GM12865 (cell line): ENCODE results near the gene MDM4.
A peak's percentile ranks its signal among the peaks of the same experiment; 100 is the strongest.

Experiments
- DNase-seq: peaks from one replicate; pipeline ENCODE4 v3.0.0; 2010; ENCODE audit warnings: low read depth
- H3K4me3 ChIP-seq: 2 replicates; pipeline ENCODE4 v1.5.1; 2011; ENCODE audit warnings: mild to moderate bottlenecking, low read depth, low read length, control low read depth
- CTCF ChIP-seq: IDR thresholded peaks from 2 replicates; pipeline ENCODE4 v1.5.1; 2011; ENCODE audit warnings: low read length, control low read depth, low read depth, inconsistent platforms; ENCODE audit not compliant: insufficient read depth; ENCODE audit errors: missing control alignments

The MDM4 gene

GRCh38 chr1:204499511-204500468 is 16.4 kb upstream of the MDM4 start:
- TF ChIP-seq CTCF: no peak
- DNase-seq: no peak
- H3K4me3 ChIP-seq: no peak overlapping the region

- DNase-seq: no peak
- H3K4me3 ChIP-seq: no peak overlapping the region
- TF ChIP-seq CTCF: no peak
Observed at GRCh38 chr1:204502241-204502640, 14.0 kb upstream of the MDM4 start.

- DNase-seq: peak; percentile 82
- no peak overlapping the region for H3K4me3 ChIP-seq
- peak; percentile 60 for TF ChIP-seq CTCF
Observed at GRCh38 chr1:204503122-204503912, 12.9 kb upstream of the MDM4 start.

- DNase-seq: no peak
- no peak for TF ChIP-seq CTCF
Observed at GRCh38 chr1:204503913-204504519, 12.2 kb upstream of the MDM4 start.

GRCh38 chr1:204505674-204506200 is 10.5 kb upstream of the MDM4 start:
- DNase-seq: no peak
- peak overlapping the region; percentile 69 for H3K4me3 ChIP-seq
- TF ChIP-seq CTCF: no peak

More at GRCh38 chr1:204503913-204504519, 12.2 kb upstream of the MDM4 start:
- H3K4me3 ChIP-seq: no peak overlapping the region

- peak overlapping the region; percentile 69 for H3K4me3 ChIP-seq
- no peak for TF ChIP-seq CTCF
- DNase-seq: peak; percentile 93
Observed at GRCh38 chr1:204506201-204506968, 9.8 kb upstream of the MDM4 start.
